Measurements from ENCODE around the gene NOL8. TPM values are rescaled to one million over a fixed set of nuclear protein-coding genes. Genes with fewer than 3 reads are reported as not detected.

Gene NOL8
- total RNA-seq, 1 experiment from 2014 or later = 48.4 TPM

DNA sequence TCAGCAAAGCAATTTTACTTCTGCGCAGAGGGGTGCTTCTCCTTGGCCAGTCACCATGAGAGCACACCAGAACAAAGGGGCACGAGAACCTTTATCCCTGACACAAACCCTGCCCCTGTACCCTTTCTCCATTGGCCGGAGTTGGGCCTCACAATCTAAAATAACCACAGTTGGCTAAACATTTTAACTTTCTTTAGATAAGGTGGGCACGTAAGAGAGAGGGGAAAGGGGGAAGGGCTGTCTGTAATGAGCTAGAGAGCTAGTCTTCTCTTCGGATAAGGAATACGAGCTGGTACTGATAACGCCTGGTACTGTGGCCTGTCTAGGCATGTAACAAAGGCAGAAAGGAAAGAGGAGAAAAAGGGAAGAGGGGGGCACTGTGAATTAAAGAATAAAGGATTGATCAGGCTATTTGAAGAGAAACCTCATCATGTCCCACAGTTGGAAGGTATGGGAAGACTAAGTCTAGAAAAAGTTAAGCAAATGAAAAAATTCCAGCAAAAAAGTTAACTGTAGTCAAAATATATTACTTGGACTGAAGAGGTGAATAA is 29.8 kb downstream of the NOL8 start:
- Histone ChIP-seq H4K8ac (replicated peaks; ENCODE audit: insufficient read length, low read depth, low read length) (no peak overlapping the region), H4K5ac (ENCODE audit: insufficient read length, low read depth, low read length) (no peak overlapping the region), H2BK12ac (ENCODE audit: insufficient read length, low read depth, low read length) (no peak overlapping the region), H3K56ac (ENCODE audit: insufficient read length, low read depth, low read length) (no peak overlapping the region), H3T11ph (ENCODE audit: low read length) (no peak overlapping the region), H3K23me2 (ENCODE audit: insufficient read length, low read depth, low read length, poor library complexity, severe bottlenecking) (no peaks in the 10 kb centered on the region), H4K20me1 (ENCODE audit: control insufficient read depth, insufficient read depth, insufficient read length) (no peaks in the 10 kb centered on the region), H3K79me1 (ENCODE audit: insufficient read depth, low read depth, low read length, poor library complexity, severe bottlenecking) (no peaks in the 10 kb centered on the region), H3K27ac (ENCODE audit: insufficient read length, low read depth, low read length) (no peak overlapping the region), H3K9me3 (ENCODE audit: control insufficient read depth, low read depth, low read length) (no peaks in the 10 kb centered on the region), H3K18ac (ENCODE audit: insufficient read length, low read depth, low read length) (no peak overlapping the region), H2BK5ac (ENCODE audit: insufficient read length, low read length) (no peak overlapping the region), H3K9ac (ENCODE audit: extremely low read depth, insufficient read length, low read length) (no peak overlapping the region), H3K23ac (ENCODE audit: insufficient read length, low read depth, low read length) (no peak overlapping the region), H3K79me2 (ENCODE audit: insufficient read depth, low read length) (peaks cover 16% of the 10 kb centered on the region; the same call in 1 of the 2 replicates), H2BK20ac (ENCODE audit: low read depth, low read length, poor library complexity, severe bottlenecking) (no peak overlapping the region), H3K27me3 (ENCODE audit: insufficient read depth, low read length) (no peaks in the 10 kb centered on the region), H2BK15ac (ENCODE audit: low read depth, low read length) (no peak overlapping the region), H2AFZ (ENCODE audit: low read length) (no peak overlapping the region), H3K4me2 (ENCODE audit: insufficient read depth, insufficient read length, low read length) (no peak overlapping the region), H3K4me1 (ENCODE audit: insufficient read depth, low read length) (no peaks in the 10 kb centered on the region), H2AK5ac (ENCODE audit: insufficient read length, low read length) (no peak overlapping the region), H3K4ac (ENCODE audit: low read depth, low read length) (no peak overlapping the region), H3K14ac (ENCODE audit: insufficient read depth, low read length) (no peak overlapping the region), H4K91ac (ENCODE audit: insufficient read length, low read depth, low read length) (no peak overlapping the region), H2BK120ac (ENCODE audit: low read depth, low read length, poor library complexity, severe bottlenecking) (no peak overlapping the region)
- H3K36me3 Mint-ChIP-seq (ENCODE audit: insufficient read depth in 1 of 3, low read depth in 3 of 3) = peaks cover 26 to 58% (median 44%) of the 10 kb centered on the region in 3 experiments; a peak in 6 of 7 replicates
- H3K27me3 Mint-ChIP-seq (ENCODE audit: low read depth) = no peaks in the 10 kb centered on the region
- TF ChIP-seq, protein P1, sequence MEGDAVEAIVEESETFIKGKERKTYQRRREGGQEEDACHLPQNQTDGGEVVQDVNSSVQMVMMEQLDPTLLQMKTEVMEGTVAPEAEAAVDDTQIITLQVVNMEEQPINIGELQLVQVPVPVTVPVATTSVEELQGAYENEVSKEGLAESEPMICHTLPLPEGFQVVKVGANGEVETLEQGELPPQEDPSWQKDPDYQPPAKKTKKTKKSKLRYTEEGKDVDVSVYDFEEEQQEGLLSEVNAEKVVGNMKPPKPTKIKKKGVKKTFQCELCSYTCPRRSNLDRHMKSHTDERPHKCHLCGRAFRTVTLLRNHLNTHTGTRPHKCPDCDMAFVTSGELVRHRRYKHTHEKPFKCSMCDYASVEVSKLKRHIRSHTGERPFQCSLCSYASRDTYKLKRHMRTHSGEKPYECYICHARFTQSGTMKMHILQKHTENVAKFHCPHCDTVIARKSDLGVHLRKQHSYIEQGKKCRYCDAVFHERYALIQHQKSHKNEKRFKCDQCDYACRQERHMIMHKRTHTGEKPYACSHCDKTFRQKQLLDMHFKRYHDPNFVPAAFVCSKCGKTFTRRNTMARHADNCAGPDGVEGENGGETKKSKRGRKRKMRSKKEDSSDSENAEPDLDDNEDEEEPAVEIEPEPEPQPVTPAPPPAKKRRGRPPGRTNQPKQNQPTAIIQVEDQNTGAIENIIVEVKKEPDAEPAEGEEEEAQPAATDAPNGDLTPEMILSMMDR (conservative IDR thresholded peaks at IDR 0.05) = no peak
- peaks cover 15 to 17% of the 10 kb centered on the region in 2 experiments for H3K4me1 Mint-ChIP-seq
- no CpG with 5 or more reads among the region's 7 CpGs for WGBS (ENCODE audit: extremely low coverage, insufficient read length, low lambda C conversion rate)
- H3K4me3 Mint-ChIP-seq = peak overlapping the region in 1 of 2 experiments; percentile 8; a peak in 1 of 5 replicates
- no peak for DNase-seq
- H3K27ac Mint-ChIP-seq = peak overlapping the region in 2 of 3 experiments; percentile 71 to 90; a peak in 5 of 7 replicates
- no peaks in the 10 kb centered on the region for H3K9me3 Mint-ChIP-seq

Measured in H9 (cell line).